HEK293T (cell line): Measurements from ENCODE around the gene DECR2.

ENCODE experiments used
- CTCF ChIA-PET: fragments of 350-600 bp; formaldehyde crosslinking; extraction: SDS; loops from one replicate; lab custom pipeline; 2021; ENCODE audit warnings: antibody characterized with exemption, inconsistent platforms; lab: Yijun Ruan, JAX
- POLR2A ChIA-PET: fragments of 350-600 bp; formaldehyde crosslinking; extraction: SDS; loops from one replicate; lab custom pipeline; 2020; ENCODE audit warnings: antibody characterized with exemption, inconsistent platforms; lab: Yijun Ruan, JAX
- DNase-seq: peaks from one replicate; pipeline ENCODE4 v3.0.0; 2012; ENCODE audit warnings: mixed read lengths; ENCODE audit errors: extremely low spot score
- ARNT ChIP-seq: fragments of 450-650 bp; IDR thresholded peaks from 2 replicates; pipeline ENCODE4 v1.6.1; 2017; ENCODE audit warnings: mild to moderate bottlenecking
- BHLHE40 ChIP-seq: fragments of 450-650 bp; IDR thresholded peaks from 2 replicates; pipeline ENCODE4 v1.6.1; 2016; ENCODE audit warnings: mild to moderate bottlenecking, moderate library complexity, borderline replicate concordance
- CTBP1 ChIP-seq: fragments of 450-650 bp; IDR thresholded peaks from 2 replicates; pipeline ENCODE4 v1.6.1; 2016; ENCODE audit warnings: borderline replicate concordance
- ELF4 ChIP-seq: fragments of 450-650 bp; IDR thresholded peaks from 2 replicates; pipeline ENCODE4 v1.6.1; 2017; ENCODE audit warnings: antibody characterized with exemption
- FOXA1 ChIP-seq: fragments of 450-650 bp; IDR thresholded peaks from 2 replicates; pipeline ENCODE4 v1.6.1; 2016; ENCODE audit warnings: mild to moderate bottlenecking
- FOXK2 ChIP-seq: fragments of 450-650 bp; IDR thresholded peaks from 2 replicates; pipeline ENCODE4 v1.6.1; 2016; ENCODE audit warnings: mild to moderate bottlenecking
- FOXM1 ChIP-seq: fragments of 450-650 bp; IDR thresholded peaks from 2 replicates; pipeline ENCODE4 v1.6.1; 2017; ENCODE audit warnings: mild to moderate bottlenecking, borderline replicate concordance
- HDGF ChIP-seq: fragments of 450-650 bp; IDR thresholded peaks from 2 replicates; pipeline ENCODE4 v1.6.1; 2017; ENCODE audit warnings: antibody characterized with exemption, borderline replicate concordance
- L3MBTL2 ChIP-seq: fragments of 450-650 bp; conservative IDR thresholded peaks from 2 replicates; pipeline ENCODE4 v1.6.1; 2016; ENCODE audit warnings: mild to moderate bottlenecking
- LEF1 ChIP-seq: fragments of 450-650 bp; IDR thresholded peaks from 2 replicates; pipeline ENCODE4 v1.6.1; 2017; ENCODE audit warnings: mild to moderate bottlenecking, borderline replicate concordance
- NFRKB ChIP-seq: fragments of 450-650 bp; IDR thresholded peaks from 2 replicates; pipeline ENCODE4 v1.6.1; 2016; ENCODE audit warnings: mild to moderate bottlenecking, moderate library complexity
- SP1 ChIP-seq: fragments of 450-650 bp; IDR thresholded peaks from 2 replicates; pipeline ENCODE4 v1.6.1; 2017
- SUZ12 ChIP-seq: fragments of 450-650 bp; IDR thresholded peaks from 2 replicates; pipeline ENCODE4 v1.6.1; 2016; ENCODE audit warnings: mild to moderate bottlenecking
- TARDBP ChIP-seq: fragments of 450-650 bp; IDR thresholded peaks from 2 replicates; pipeline ENCODE4 v1.6.1; 2016
- ZNF384 ChIP-seq: fragments of 450-650 bp; IDR thresholded peaks from 2 replicates; pipeline ENCODE4 v1.6.1; 2016
- TF ChIP-seq, protein P1 (sequence below): fragments of 450-650 bp; IDR thresholded peaks from 2 replicates; pipeline ENCODE4 v1.6.1; 2016

DECR2 gene, protein sequence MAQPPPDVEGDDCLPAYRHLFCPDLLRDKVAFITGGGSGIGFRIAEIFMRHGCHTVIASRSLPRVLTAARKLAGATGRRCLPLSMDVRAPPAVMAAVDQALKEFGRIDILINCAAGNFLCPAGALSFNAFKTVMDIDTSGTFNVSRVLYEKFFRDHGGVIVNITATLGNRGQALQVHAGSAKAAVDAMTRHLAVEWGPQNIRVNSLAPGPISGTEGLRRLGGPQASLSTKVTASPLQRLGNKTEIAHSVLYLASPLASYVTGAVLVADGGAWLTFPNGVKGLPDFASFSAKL

DNA sequence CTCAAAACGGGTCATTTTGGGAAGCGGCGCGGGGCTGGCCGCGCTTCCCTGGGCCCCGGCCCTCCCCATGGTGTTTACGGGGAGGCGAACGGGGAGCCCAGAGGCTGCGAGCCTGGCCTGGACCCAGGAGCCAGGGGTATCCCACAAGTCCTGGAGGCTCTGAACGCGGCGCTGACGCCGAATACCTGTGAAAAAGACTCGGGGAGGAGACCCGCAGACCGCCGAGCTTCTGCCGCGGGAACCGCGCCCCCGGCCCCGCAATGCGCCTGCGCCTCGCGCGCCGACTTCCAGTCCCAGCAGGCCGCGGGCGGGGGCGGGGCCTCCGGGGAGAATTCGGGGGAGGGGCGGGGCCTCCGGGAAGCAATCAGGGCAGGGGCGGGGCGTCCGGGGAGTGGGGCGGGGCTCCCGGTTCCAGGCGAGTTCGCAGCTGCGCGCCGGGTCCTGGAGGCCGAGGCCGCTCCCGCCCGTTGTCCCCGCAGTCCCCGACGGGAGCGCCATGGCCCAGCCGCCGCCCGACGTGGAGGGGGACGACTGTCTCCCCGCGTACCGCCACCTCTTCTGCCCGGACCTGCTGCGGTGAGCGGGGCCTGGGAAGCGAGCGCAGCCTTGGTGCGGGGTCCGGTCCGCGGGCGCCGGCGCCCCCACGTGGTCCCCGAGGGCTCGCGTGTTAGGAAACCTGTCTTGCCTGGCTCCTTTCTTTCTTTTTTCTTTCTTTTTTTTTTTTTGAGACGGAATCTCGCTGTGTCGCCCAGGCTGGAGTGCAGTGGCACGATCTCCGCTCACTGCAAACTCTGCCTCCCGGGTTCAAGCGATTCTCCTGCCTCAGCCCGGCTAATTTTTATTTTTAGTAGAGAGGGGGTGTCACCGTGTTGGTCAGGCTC is at the start of gene DECR2:
DECR2 (plus strand) TSS at position 418 of the 881 bp plus-strand sequence; CDS start at position 497, 79 bp downstream.
- CTCF ChIA-PET = no interaction called here

DNA sequence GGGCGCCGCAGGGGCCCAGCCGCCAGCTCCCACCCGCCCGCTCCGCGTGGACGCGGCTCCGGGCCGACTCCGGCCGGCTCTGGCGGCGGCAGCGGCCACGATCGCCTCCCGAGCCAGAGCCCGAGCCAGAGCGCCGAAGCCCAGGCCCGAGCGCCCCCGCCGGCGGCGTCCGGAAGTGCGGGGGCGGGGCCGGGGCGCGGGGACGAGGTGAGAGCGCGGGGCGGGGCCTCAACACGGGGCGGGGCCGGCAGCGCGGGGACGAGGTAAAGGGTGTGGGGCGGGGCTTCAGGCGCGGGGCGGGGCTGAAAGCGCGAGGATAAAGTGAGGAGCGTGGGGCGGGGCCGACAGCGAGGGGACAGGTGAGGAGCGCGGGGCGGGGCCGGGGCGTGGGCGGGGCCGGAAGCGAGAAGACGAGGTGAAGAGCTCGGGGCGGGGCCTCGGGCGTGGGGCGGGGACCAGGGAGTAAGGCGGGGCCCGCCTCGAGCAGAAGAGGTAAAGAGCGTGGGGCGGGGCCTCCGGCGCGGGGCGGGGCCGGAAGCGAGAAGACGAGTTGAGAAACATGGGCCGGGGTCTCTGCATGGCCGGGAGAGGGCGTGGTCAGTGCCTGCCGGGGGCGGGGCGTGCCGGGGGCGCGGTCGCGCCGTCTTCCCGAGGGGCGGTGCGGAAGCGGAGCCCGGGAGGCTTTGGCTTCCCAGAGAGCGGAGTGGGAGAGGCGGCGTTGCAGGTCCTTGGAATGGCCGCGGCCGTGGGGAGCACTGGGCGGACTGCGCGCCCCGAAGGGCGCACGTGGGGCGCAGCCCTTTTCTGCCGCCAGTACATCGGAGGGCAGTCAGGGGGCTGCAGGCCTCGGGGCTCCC is 48.9 kb upstream of the DECR2 start, which contains the start of gene AXIN1:
AXIN1 (minus strand) TSS at position 177 of the 857 bp plus-strand sequence. CDS start 5,698 bp downstream, outside the sequence.
- ChIA-PET CTCF (interaction anchor here (0.6 kb wide), 1 partner anchor 171 kb away, joined by 3 read pairs; no protein-coding TSS in a partner anchor), POLR2A (interaction anchor here (1.3 to 2.0 kb wide), 2 partner anchors 18 to 117 kb away, joined by 4 read pairs; partner anchors contain the start of gene MRPL28)
- DNase-seq = peak; percentile 97
- TF ChIP-seq ZNF384 = no peak
- no peak for TF ChIP-seq TARDBP
- no peak for TF ChIP-seq CTBP1

More for the DNA sequence above, at the start of gene DECR2:
- DNase-seq = peak; percentile 97
- TF ChIP-seq L3MBTL2 = peak; percentile 76
- peak; percentile 90 for TF ChIP-seq ZNF384
- no peak for TF ChIP-seq NFRKB
- POLR2A ChIA-PET = interaction anchor here (0.8 to 1.6 kb wide), 6 partner anchors 10 to 98 kb away, joined by 3 to 10 read pairs (median 4); partner anchors contain the start of genes MRPL28 and RAB11FIP3

DNA sequence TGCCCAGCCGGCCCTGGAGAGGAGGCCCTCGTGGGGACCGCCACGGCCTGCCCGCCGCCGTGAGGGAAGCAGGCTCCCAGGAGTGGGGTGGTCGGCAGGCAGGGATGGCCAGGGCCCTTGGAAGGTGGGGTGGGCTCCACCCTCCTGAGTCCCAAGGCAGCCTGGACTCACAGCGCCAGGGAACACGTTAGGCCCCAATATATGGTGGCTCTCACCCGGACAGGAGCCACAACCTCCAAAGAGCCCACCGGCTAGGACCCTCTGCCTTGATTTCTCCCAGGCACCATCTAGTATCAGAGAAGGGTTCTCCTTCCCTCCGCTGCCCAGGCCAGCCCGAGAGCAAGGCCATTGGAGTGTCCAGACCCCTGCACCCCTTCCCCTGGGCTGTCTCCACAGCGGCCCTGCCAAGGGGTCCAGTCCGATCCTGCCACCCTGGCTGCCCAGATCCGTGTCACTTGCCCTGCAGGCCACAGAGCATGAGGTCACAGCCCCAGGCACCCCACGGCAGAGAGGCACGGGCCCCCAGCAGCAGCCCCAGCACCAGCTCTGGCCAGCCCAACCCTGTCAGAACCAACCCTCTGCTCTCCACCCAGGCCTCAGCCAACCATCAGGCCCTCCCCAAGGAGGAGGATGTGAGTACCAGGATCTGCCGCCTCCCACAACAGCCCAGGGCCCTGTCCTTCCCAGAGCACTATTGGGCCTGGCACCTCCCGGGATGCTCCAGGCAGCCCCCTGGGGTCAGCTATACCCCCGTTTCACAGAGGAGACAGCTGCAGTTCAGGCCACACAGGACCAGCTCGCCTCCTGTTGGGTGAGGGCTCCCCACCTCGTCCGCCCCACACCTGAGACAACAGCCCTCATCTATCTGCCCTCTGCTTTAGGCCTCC is 48.0 kb upstream of the DECR2 start:
- CTCF ChIA-PET = no interaction called here
- POLR2A ChIA-PET = interaction anchor here (2.0 kb wide), 1 partner anchor 118 kb away, joined by 4 read pairs; no protein-coding TSS in a partner anchor
- no peak for TF ChIP-seq ZNF384
- TF ChIP-seq FOXM1 = no peak
- no peak for TF ChIP-seq BHLHE40
- no peak for TF ChIP-seq CTBP1
- no peak for TF ChIP-seq NFRKB
- no peak for TF ChIP-seq L3MBTL2
- no peak for TF ChIP-seq TARDBP
- no peak for TF ChIP-seq FOXK2
- TF ChIP-seq SUZ12 = no peak
- no peak for TF ChIP-seq ARNT
- TF ChIP-seq HDGF = no peak
- TF ChIP-seq LEF1 = no peak
- no peak for TF ChIP-seq ELF4
- TF ChIP-seq, protein P1, sequence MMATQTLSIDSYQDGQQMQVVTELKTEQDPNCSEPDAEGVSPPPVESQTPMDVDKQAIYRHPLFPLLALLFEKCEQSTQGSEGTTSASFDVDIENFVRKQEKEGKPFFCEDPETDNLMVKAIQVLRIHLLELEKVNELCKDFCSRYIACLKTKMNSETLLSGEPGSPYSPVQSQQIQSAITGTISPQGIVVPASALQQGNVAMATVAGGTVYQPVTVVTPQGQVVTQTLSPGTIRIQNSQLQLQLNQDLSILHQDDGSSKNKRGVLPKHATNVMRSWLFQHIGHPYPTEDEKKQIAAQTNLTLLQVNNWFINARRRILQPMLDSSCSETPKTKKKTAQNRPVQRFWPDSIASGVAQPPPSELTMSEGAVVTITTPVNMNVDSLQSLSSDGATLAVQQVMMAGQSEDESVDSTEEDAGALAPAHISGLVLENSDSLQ = no peak
- TF ChIP-seq SP1 = no peak
- no peak for TF ChIP-seq FOXA1
- DNase-seq = no peak

DNA sequence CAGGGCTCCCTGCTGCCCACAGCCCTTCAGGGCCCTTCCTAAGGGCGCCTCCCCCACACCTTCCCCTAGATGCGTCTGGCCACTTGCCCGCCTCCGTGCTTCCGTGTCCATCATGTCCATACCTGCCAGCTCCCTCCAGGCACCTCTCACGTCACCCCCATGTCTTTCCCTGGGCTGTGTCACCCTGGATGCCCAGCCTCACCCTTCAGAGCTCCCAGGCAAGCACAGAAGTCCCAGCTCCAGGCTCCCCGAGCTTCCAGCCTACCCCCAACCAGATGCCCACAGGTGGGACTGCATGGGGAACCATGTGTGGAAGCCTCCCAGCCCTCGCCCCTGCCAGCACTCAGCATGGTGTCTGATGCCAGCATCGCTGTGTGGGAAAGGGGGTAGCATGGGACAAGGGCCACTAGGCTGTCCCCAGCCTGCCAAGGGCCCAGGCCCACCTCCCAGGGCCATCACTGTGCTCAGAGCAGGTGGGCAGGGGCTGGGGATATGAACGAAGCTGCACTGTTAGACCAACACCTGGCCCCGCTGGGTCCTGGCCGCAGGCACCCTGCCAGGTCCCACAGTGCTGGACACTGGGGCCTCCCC is 47.3 kb upstream of the DECR2 start:
- TF ChIP-seq BHLHE40 (no peak), TARDBP (no peak), NFRKB (no peak), SUZ12 (no peak)
- DNase-seq = no peak
- POLR2A ChIA-PET = interaction anchor here (2.0 kb wide), 1 partner anchor 119 kb away, joined by 4 read pairs; no protein-coding TSS in a partner anchor
- CTCF ChIA-PET = no interaction called here

DNA sequence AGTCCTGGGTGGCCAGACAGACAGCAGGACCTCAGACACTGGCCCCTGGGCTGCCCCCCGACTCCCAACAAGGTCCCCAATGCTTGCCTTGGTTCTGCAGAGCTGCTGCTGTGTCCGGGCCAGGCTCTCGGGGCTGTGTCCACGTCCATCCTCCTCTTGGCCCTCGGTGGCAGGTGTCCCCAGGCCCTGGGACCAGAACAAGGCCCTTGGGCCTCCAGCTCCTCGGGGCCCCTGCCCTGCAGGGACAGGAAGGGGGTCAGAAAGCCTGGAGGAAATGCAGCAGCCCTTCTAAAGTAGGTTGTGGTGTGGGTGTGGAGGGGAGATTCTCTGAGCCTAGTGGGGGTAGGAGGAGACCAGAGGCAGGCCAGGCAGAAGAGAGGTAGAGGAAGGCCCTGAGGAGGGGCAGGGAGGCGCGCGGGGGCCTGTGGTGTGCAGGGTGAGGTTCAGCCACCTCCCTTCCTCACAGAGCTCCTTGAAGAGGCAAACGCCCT is 46.7 kb upstream of the DECR2 start:
- TF ChIP-seq FOXA1 (no peak), SUZ12 (no peak), ELF4 (no peak), CTBP1 (no peak), HDGF (no peak), LEF1 (no peak), SP1 (no peak), TARDBP (no peak), BHLHE40 (no peak), ZNF384 (no peak), L3MBTL2 (no peak)
- CTCF ChIA-PET = no interaction called here
- POLR2A ChIA-PET = no interaction called here
- DNase-seq = no peak
